PFSK-1 (cell line): ENCODE data around the gene SLC12A6.

Experiments used
- POLR2AphosphoS5 ChIP-seq: IDR thresholded peaks from 2 replicates; pipeline ENCODE4 v1.6.1; 2012; ENCODE audit warnings: low read depth, mild to moderate bottlenecking, control low read depth, low read length, moderate library complexity
- SIN3A ChIP-seq: IDR thresholded peaks from 2 replicates; pipeline ENCODE4 v1.6.1; 2012; ENCODE audit warnings: mild to moderate bottlenecking, low read length, moderate library complexity, borderline replicate concordance; ENCODE audit not compliant: insufficient read depth
- TAF1 ChIP-seq: IDR thresholded peaks from 2 replicates; pipeline ENCODE4 v1.6.1; 2012; ENCODE audit warnings: low read length, control low read depth, borderline replicate concordance; ENCODE audit not compliant: insufficient read depth
- TF ChIP-seq, protein P1 (sequence below), 2 experiments: IDR thresholded peaks; 2 replicates each; pipeline versions ENCODE4 v1.6.1 to v1.8.0; 2011 to 2012; ENCODE audit warnings: low read depth in 2 of 2, low read length in 2 of 2, control low read depth in 1 of 2, inconsistent platforms in 1 of 2, mild to moderate bottlenecking in 1 of 2, moderate library complexity in 1 of 2; ENCODE audit not compliant: insufficient read depth in 1 of 2

DNA sequence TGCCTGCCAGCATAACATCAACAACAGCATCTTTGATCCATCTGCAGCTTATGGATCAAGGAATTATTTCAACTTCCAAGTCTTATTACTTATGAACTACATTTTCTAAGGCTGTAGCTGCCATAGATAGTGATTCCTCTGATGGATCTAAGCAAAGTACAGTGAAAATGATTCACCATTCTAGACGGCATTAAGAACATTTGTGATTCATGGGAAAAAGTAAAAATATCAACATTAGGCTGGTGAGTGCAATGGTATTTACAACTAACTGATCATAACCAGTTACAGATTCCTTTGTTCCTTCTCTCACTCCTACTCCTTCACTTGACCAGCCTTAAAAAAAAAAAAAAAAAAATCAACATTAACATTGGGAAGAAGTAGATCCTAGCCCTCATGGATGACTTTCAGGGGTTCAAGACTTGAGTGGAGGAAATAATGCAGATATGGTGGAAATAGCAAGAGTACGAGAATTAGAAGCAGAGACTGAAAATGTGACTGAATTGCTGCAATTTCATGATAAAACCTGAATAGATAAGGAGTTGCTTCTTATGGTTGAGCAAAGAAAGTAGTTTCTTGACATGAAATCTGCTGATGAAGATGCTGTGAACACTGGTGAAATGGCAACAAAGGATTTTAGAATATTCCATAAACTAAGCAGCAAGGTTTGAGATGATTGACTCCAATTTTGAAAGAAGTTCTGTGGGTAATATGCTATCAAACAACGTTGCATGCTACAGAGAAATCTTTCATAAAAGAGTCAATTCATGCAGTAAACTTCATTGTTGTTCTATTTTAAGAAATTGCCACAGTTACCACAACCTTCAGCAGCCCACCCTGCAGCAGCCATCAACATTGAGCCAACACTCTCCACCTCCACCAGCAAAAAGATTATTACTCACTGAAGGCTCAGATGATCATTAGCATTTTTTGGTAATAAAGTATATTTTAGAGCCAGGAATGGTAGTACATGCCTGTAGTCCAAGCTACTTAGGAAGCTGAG, 22.8 kb downstream of the SLC12A6 start:
- TF ChIP-seq POLR2AphosphoS5 (no peak), TAF1 (no peak), SIN3A (no peak)
- TF ChIP-seq, protein P1, sequence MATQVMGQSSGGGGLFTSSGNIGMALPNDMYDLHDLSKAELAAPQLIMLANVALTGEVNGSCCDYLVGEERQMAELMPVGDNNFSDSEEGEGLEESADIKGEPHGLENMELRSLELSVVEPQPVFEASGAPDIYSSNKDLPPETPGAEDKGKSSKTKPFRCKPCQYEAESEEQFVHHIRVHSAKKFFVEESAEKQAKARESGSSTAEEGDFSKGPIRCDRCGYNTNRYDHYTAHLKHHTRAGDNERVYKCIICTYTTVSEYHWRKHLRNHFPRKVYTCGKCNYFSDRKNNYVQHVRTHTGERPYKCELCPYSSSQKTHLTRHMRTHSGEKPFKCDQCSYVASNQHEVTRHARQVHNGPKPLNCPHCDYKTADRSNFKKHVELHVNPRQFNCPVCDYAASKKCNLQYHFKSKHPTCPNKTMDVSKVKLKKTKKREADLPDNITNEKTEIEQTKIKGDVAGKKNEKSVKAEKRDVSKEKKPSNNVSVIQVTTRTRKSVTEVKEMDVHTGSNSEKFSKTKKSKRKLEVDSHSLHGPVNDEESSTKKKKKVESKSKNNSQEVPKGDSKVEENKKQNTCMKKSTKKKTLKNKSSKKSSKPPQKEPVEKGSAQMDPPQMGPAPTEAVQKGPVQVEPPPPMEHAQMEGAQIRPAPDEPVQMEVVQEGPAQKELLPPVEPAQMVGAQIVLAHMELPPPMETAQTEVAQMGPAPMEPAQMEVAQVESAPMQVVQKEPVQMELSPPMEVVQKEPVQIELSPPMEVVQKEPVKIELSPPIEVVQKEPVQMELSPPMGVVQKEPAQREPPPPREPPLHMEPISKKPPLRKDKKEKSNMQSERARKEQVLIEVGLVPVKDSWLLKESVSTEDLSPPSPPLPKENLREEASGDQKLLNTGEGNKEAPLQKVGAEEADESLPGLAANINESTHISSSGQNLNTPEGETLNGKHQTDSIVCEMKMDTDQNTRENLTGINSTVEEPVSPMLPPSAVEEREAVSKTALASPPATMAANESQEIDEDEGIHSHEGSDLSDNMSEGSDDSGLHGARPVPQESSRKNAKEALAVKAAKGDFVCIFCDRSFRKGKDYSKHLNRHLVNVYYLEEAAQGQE (IDR thresholded peaks at IDR 0.05; ENCODE audit: insufficient read depth in 1 of 2, low read depth in 2 of 2, low read length in 2 of 2) = no peak
